ENCODE measurements around the gene CAMKV. TPM values are rescaled to one million over a fixed set of nuclear protein-coding genes. Genes with fewer than 3 reads are reported as not detected.

CAMKV gene
- total and polyA plus RNA-seq, 7 experiments from 2014 or later = not detected

DNA sequence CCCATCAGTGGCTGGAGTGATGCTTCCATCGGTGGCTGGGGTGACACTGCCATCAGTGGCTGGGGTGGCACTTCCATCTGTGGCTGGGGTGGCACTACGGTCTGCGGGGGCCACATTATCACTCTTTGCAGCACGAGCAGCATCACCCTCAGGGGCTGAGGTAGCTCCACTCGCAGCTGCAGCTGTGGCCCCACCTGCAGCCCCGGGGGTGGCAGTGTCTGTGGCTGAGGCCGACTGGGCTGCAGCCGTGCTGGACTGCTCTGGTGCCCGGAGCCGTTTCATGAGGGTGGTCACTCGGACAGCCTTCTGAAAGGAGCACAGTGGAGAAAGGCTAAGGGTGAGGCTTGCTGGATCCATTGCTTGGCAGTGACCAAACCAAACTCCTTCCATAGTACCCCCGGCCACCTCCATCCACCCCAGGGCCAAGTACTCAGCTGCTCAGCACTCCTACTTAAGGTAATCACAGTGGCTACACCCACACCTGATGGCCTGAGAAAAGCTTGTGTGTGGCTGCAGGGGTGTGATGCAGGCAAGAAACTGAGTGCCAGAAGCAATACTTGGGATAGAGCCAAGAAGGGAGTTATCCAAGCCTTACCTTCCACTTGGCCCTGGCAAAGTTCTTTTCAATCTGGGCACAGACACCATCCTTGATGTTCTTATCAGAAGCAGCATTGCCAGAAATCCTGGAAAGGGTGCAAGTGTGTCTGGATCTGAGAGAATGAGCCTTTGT, 10.0 kb downstream of the CAMKV start:
- no peak overlapping the region for H3K4me3 ChIP-seq (ENCODE audit: low read length)
- Mint-ChIP-seq H3K9me3 (no peaks in the 10 kb centered on the region), H3K4me3 (no peak overlapping the region), H3K36me3 (no peaks in the 10 kb centered on the region), H3K27me3 (peaks cover 5 to 10% (median 9%) of the 10 kb centered on the region in 5 donors), H3K4me1 (peaks cover 4 to 15% (median 13%) of the 10 kb centered on the region in 7 donors), H3K27ac (no peak overlapping the region)
- H3K9me3 ChIP-seq (ENCODE audit: control insufficient read depth in 2 of 3, low read length in 3 of 3) = no peaks in the 10 kb centered on the region
- intact Hi-C loops (cut with micrococcal nuclease) = loop anchor here (5.0 kb wide), 3 partner anchors 137 to 1557 kb away; partner anchors contain the start of genes BSN (in 1 of the 2), GMPPB (in 1 of the 2) and NME6 (in 1 of the 2)
- no peak for DNase-seq
- H3K4me1 ChIP-seq (ENCODE audit: control insufficient read depth in 2 of 2, insufficient read depth in 2 of 2, low read length in 2 of 2) = peaks cover 10 to 11% of the 10 kb centered on the region in 2 donors
- no peak overlapping the region for H3K27ac ChIP-seq (ENCODE audit: low read depth, low read length)
- ChIA-PET POLR2A (no interaction called here), CTCF (no interaction called here)
- H3K36me3 ChIP-seq (ENCODE audit: control insufficient read depth in 2 of 3, insufficient read depth in 3 of 3, low read length in 3 of 3) = no peaks in the 10 kb centered on the region
- no peaks in the 10 kb centered on the region for H3K27me3 ChIP-seq (ENCODE audit: control insufficient read depth in 2 of 2, insufficient read depth in 2 of 2, low read length in 2 of 2)
- no peak for ATAC-seq

DNA sequence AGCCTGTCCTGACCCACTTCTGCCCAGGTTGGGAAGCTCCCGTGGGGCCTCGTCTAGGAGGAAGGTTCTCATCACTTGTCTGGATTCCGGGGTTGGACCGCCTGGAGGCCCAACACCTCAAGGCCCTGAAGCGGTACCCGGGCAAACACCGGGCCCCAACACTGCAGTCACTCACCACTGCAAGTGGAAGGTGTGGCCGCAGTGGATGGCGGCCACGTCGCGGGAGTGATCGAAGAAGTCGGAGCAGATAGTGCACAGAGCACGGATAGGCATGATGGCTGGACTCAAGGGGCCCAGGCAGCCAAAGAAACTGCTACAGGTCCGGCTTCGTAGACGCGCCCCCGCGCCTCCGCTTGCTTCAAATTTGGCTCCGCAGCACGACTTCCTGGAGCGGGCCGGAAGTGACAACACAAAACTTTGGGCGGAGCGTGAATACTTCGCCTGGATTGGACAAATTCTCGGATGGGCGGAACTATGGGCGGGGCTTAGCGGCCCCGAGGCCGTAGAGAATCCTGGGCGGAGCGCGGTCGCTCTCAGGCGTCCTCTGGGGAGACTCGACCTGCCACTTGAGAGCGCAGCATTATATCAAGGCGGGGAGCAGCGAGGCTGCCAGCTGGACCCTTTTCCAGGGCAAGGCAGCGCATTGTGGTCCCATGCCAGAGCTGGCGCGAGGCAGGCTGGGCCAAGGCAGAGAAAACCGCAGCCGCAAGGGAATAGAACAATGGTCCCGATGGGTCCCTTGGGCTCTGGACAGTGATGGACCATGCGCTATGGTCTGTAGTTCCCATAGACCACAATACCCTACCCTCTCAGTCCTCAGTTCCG, 13.3 kb downstream of the CAMKV start, which contains the start of gene TRAIP:
TRAIP (minus strand) TSS at position 384 of the 825 bp plus-strand sequence; CDS start at position 273, 111 bp downstream.
- Histone ChIP-seq H3K4me3 (ENCODE audit: low read length) (peak within 1 kb of the TSS; percentile 75), H3K9me3 (ENCODE audit: control insufficient read depth in 2 of 3, low read length in 3 of 3) (no peaks in the 10 kb centered on the region), H3K36me3 (ENCODE audit: control insufficient read depth in 2 of 3, insufficient read depth in 3 of 3, low read length in 3 of 3) (no peaks in the 10 kb centered on the region), H3K27ac (ENCODE audit: low read depth, low read length) (peak within 1 kb of the TSS; percentile 71), H3K4me1 (ENCODE audit: control insufficient read depth in 2 of 2, insufficient read depth in 2 of 2, low read length in 2 of 2) (peaks cover 10 to 11% of the 10 kb centered on the region in 2 donors), H3K27me3 (ENCODE audit: control insufficient read depth in 2 of 2, insufficient read depth in 2 of 2, low read length in 2 of 2) (no peaks in the 10 kb centered on the region)
- ATAC-seq (peak; percentile 100), DNase-seq (peak; percentile 89 to 96 (median 93))
- Mint-ChIP-seq H3K36me3 (no peaks in the 10 kb centered on the region), H3K27ac (peak within 1 kb of the TSS; percentile 70 to 95 (median 92)), H3K4me3 (peak within 1 kb of the TSS; percentile 80 to 94 (median 88)), H3K9me3 (no peaks in the 10 kb centered on the region), H3K27me3 (no peaks in the 10 kb centered on the region), H3K4me1 (peaks cover 4 to 19% (median 13%) of the 10 kb centered on the region in 7 donors)
- ChIA-PET POLR2A (interaction anchor here (0.5 to 2.1 kb wide), 8 partner anchors 43 to 409 kb away, joined by 3 to 6 read pairs (median 4); partner anchors contain the start of gene UBA7), CTCF (interaction anchor here (0.7 to 1.1 kb wide), 2 partner anchors 17 to 54 kb away, joined by 4 read pairs; no protein-coding TSS in a partner anchor)
- intact Hi-C loops (cut with micrococcal nuclease) = loop anchor here (1.0 to 5.0 kb wide), 14 partner anchors 47 to 1554 kb away; partner anchors contain the start of genes APEH (in 2 of the 2), MON1A (in 2 of the 2), RBM5 (in 2 of the 2) and BSN (in 1 of the 2)

DNA sequence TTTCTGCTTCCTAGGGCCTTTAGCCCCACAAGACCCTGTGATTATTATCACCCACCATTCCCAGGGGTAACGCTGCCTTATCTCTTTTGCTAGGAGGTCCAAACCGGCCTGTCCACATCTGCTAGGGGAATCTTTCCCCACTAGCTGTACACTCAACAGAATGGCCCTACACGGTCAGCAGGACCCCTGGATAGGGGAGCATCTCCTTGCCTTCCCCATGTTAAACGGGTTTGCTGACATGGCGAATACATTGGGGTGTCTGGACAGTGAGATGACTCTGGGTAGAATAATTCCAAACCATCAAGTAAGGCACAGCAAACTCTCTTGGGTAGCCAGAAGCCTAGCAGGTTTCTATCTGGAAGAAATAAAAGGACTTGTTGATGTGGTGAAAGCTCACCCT, 14.0 kb downstream of the CAMKV start:
- H3K27ac ChIP-seq (ENCODE audit: low read depth, low read length) = no peak overlapping the region
- no peaks in the 10 kb centered on the region for H3K36me3 ChIP-seq (ENCODE audit: control insufficient read depth in 2 of 3, insufficient read depth in 3 of 3, low read length in 3 of 3)

DNA sequence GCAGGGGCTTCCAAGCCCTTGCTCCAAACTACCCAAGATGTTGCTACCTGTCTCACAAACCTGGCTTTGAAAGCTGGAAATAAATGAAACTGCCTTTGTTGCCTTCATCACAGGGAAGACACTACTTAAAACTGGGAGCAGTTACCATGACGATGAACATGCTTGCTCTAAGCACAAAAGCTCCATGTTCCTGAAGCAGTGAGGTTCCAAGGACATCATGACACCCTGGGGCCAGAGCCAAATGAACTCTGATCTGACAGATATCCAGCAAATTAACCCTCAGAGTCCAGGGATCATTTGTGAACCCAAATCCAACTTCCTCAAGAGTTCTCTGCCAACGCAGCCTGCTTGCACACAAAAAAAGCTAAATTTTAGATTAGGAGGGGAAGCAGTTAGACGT, 24.0 kb downstream of the CAMKV start:
- peaks cover 0 to 3% (median 0%) of the 10 kb centered on the region in 7 donors for H3K4me1 Mint-ChIP-seq
- H3K27me3 Mint-ChIP-seq = no peaks in the 10 kb centered on the region
- H3K4me1 ChIP-seq (ENCODE audit: control insufficient read depth in 2 of 2, insufficient read depth in 2 of 2, low read length in 2 of 2) = no peaks in the 10 kb centered on the region
- H3K4me3 Mint-ChIP-seq = no peak overlapping the region
- DNase-seq (no peak), ATAC-seq (no peak)
- ChIA-PET CTCF (interaction anchor here (0.8 to 1.0 kb wide), 2 partner anchors 43 to 306 kb away, joined by 4 to 6 read pairs; partner anchors contain the start of gene INKA1), POLR2A (no interaction called here)
- H3K36me3 ChIP-seq (ENCODE audit: control insufficient read depth in 2 of 3, insufficient read depth in 3 of 3, low read length in 3 of 3) = no peaks in the 10 kb centered on the region
- H3K4me3 ChIP-seq (ENCODE audit: low read length) = no peak overlapping the region
- no peaks in the 10 kb centered on the region for H3K27me3 ChIP-seq (ENCODE audit: control insufficient read depth in 2 of 2, insufficient read depth in 2 of 2, low read length in 2 of 2)
- no peak overlapping the region for H3K27ac Mint-ChIP-seq
- H3K27ac ChIP-seq (ENCODE audit: low read depth, low read length) = no peak overlapping the region
- intact Hi-C loops (cut with micrococcal nuclease) = no loop called here
- peaks cover 0 to 6% (median 0%) of the 10 kb centered on the region in 5 donors for H3K36me3 Mint-ChIP-seq
- no peaks in the 10 kb centered on the region for H3K9me3 ChIP-seq (ENCODE audit: control insufficient read depth in 2 of 3, low read length in 3 of 3)
- no peaks in the 10 kb centered on the region for H3K9me3 Mint-ChIP-seq

More for the DNA sequence above, 14.0 kb downstream of the CAMKV start:
- ATAC-seq (no peak), DNase-seq (no peak)
- H3K9me3 Mint-ChIP-seq = no peaks in the 10 kb centered on the region
- peaks cover 10 to 11% of the 10 kb centered on the region in 2 donors for H3K4me1 ChIP-seq (ENCODE audit: control insufficient read depth in 2 of 2, insufficient read depth in 2 of 2, low read length in 2 of 2)
- POLR2A ChIA-PET = interaction anchor here (1.0 to 2.1 kb wide), 5 partner anchors 42 to 110 kb away, joined by 3 to 5 read pairs (median 3); partner anchors contain the start of genes INKA1 and UBA7
- no peaks in the 10 kb centered on the region for H3K27me3 Mint-ChIP-seq
- peaks cover 4 to 19% (median 13%) of the 10 kb centered on the region in 7 donors for H3K4me1 Mint-ChIP-seq
- H3K36me3 Mint-ChIP-seq = no peaks in the 10 kb centered on the region
- CTCF ChIA-PET = interaction anchor here (1.1 kb wide), 1 partner anchor 53 kb away, joined by 4 read pairs; no protein-coding TSS in a partner anchor
- intact Hi-C loops (cut with micrococcal nuclease) = loop anchor here (1.0 to 5.0 kb wide), 14 partner anchors 48 to 1553 kb away; partner anchors contain the start of genes APEH (in 2 of the 2), MON1A (in 2 of the 2), RBM5 (in 2 of the 2) and BSN (in 1 of the 2)
- no peaks in the 10 kb centered on the region for H3K9me3 ChIP-seq (ENCODE audit: control insufficient read depth in 2 of 3, low read length in 3 of 3)
- peak overlapping the region in 5 of 9 donors; percentile 83 to 95 (median 92) for H3K27ac Mint-ChIP-seq
- H3K4me3 Mint-ChIP-seq = peak overlapping the region in 9 of 10 donors; percentile 80 to 94 (median 89)
- H3K27me3 ChIP-seq (ENCODE audit: control insufficient read depth in 2 of 2, insufficient read depth in 2 of 2, low read length in 2 of 2) = no peaks in the 10 kb centered on the region
- H3K4me3 ChIP-seq (ENCODE audit: low read length) = peak overlapping the region; percentile 75

DNA sequence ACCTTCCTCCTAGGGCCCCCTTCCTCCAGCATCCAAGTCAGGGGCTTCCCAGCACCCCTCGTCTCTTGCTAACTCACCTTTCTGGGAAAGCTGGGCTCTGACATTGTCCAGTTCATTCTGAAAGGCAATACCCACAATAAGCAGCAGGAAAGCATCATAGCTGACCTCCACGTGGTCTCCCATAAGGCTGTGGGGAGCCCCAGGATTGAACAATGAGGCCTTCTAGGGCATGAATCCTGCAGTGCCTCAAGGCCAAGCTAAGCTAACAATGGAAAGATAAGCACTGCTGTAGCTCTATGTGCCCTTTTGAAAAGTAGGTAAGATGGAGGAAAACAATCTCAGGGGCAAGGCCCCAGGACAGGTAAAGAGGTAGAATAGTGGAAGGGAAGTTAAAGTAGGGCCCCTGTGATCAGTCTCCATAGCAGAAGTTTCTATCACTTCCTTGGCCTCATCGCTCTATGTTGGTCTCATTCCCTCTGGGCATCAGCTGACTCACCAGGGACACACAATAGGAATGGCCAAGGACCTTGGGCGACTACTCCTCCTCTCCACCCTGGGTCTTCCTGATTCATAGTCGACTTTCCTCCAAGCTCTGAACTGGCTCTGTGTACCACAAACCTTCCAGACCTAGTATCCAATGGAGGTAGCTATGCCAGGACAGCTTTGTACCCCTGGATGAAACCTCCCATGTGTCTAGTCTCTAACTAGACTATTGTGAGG, 25.1 kb downstream of the CAMKV start:
- H3K27ac Mint-ChIP-seq = peak overlapping the region in 1 of 9 donors; percentile 49

More for the DNA sequence above, 25.1 kb downstream of the CAMKV start:
- intact Hi-C loops (cut with micrococcal nuclease) = no loop called here
- Histone ChIP-seq H3K9me3 (ENCODE audit: control insufficient read depth in 2 of 3, low read length in 3 of 3) (no peaks in the 10 kb centered on the region), H3K4me3 (ENCODE audit: low read length) (no peak overlapping the region), H3K27ac (ENCODE audit: low read depth, low read length) (no peak overlapping the region), H3K27me3 (ENCODE audit: control insufficient read depth in 2 of 2, insufficient read depth in 2 of 2, low read length in 2 of 2) (no peaks in the 10 kb centered on the region), H3K4me1 (ENCODE audit: control insufficient read depth in 2 of 2, insufficient read depth in 2 of 2, low read length in 2 of 2) (no peaks in the 10 kb centered on the region), H3K36me3 (ENCODE audit: control insufficient read depth in 2 of 3, insufficient read depth in 3 of 3, low read length in 3 of 3) (no peaks in the 10 kb centered on the region)
- ChIA-PET POLR2A (no interaction called here), CTCF (interaction anchor here (0.7 kb wide), 2 partner anchors 57 to 305 kb away, joined by 3 to 4 read pairs; no protein-coding TSS in a partner anchor)
- Mint-ChIP-seq H3K27me3 (no peaks in the 10 kb centered on the region), H3K4me1 (peaks cover 0 to 3% (median 0%) of the 10 kb centered on the region in 7 donors), H3K36me3 (peaks cover 0 to 4% (median 0%) of the 10 kb centered on the region in 5 donors), H3K4me3 (no peak overlapping the region), H3K9me3 (no peaks in the 10 kb centered on the region)
- ATAC-seq (no peak), DNase-seq (no peak)
